LNCaP clone FGC (cell line): Measurements from ENCODE around the gene KRTAP4-11.
"Not testable (repeated sequence)": the region's sequence is repeated elsewhere in the genome, so short reads cannot be mapped to it uniquely, and the experiment has no call there.

ENCODE experiments used
- DNase-seq: peaks from one replicate; pipeline ENCODE4 v3.0.0-alpha.2; 2011; ENCODE audit warnings: low read depth
- H3K4me3 ChIP-seq: 2 replicates; pipeline ENCODE4 v1.5.1; 2011; ENCODE audit warnings: mild to moderate bottlenecking, low read depth, low read length, control low read depth
- CTCF ChIP-seq: IDR thresholded peaks from 2 replicates; pipeline ENCODE4 v1.5.1; 2012; ENCODE audit warnings: mild to moderate bottlenecking; ENCODE audit not compliant: control insufficient read depth, insufficient read depth; ENCODE audit errors: extremely low read depth

The KRTAP4-11 gene

GRCh38 chr17:41121742-41122141, 3.6 kb upstream of the KRTAP4-11 start:
- no peak overlapping the region for H3K4me3 ChIP-seq
- no peak for DNase-seq
- TF ChIP-seq CTCF, result no peak

- not testable (repeated sequence) for H3K4me3 ChIP-seq, DNase-seq
These were observed 1.8 kb upstream of the KRTAP4-11 start for GRCh38 chr17:41119696-41120690.

- no peak for DNase-seq
- TF ChIP-seq CTCF, result no peak
- H3K4me3 ChIP-seq, result no peak overlapping the region
These were observed 548 bp upstream of the KRTAP4-11 start for GRCh38 chr17:41118721-41119120.

- TF ChIP-seq CTCF, result no peak
- no peak overlapping the region for H3K4me3 ChIP-seq
- no peak for DNase-seq
These were observed 1.9 kb downstream of the KRTAP4-11 start for GRCh38 chr17:41116297-41116696.

- H3K4me3 ChIP-seq, result no peak overlapping the region
- no peak for TF ChIP-seq CTCF
- DNase-seq, result no peak
These were observed 6.9 kb downstream of the KRTAP4-11 start for GRCh38 chr17:41111151-41111885.

- not testable (repeated sequence) for H3K4me3 ChIP-seq, DNase-seq
These were observed 9.3 kb downstream of the KRTAP4-11 start for GRCh38 chr17:41108728-41109386.

GRCh38 chr17:41107941-41108450, 10.2 kb downstream of the KRTAP4-11 start:
- no peak for DNase-seq
- no peak overlapping the region for H3K4me3 ChIP-seq
- TF ChIP-seq CTCF, result no peak

- H3K4me3 ChIP-seq, DNase-seq: not testable (repeated sequence)
These were observed 12.8 kb downstream of the KRTAP4-11 start, which contains the start of gene KRTAP4-9 for GRCh38 chr17:41105347-41105746. Gene KRTAP4-9, plus strand, starts transcription at chr17:41105389. Its CDS starts 0 bp downstream, at chr17:41105389.

GRCh38 chr17:41104386-41105038, 13.7 kb downstream of the KRTAP4-11 start:
- DNase-seq, result not testable (repeated sequence)

More at GRCh38 chr17:41104386-41105038, 13.7 kb downstream of the KRTAP4-11 start:
- not testable (repeated sequence) for H3K4me3 ChIP-seq
